ENCODE measurements around the gene KRTAP5-11.

The KRTAP5-11 gene

DNA sequence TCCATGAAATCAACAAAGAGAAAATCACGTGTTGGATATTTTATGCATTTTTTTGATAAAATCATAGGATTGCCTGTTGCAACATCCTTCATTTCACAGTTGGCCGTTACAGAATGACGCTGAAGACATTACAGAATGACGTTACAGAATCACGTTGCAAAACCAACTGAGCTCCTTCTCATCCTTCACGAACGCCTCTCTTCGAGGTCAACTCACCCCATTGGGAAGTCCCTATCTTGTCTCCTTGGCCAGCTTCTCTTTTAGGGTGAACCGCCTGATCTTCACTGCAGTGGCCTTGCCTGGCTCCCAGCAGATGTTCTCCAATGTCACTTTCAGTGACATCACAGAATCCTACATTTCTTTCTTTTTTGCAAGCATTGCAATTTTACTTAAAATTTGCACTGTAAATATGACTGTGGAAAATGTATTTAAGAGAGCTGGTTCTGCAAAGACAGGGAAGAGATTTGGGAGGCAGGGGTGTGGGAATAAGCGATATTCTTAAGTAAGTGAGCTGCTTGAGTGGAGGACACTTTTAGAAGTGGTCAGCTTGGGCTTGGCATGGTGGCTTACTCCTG, 50.6 kb downstream of the KRTAP5-11 start:
- DNase-seq (ENCODE audit: low spot score) = no peak

Small RNA genes within 50 kb of the gene (small RNA-seq; reads per million reads assigned to genes)
- 0 reads per million in 2 experiments for gene AP000867.1
- 0 reads per million in 2 experiments for gene KRTAP5-14P

Measured in SK-N-DZ (cell line).